Heart left ventricle (tissue), 16 donors: ENCODE data around the gene PDE7B. TPM values are rescaled to one million over a fixed set of nuclear protein-coding genes. Genes with fewer than 3 reads are reported as not detected.

Source experiments
- ATAC-seq, 4 donors: fragments of 200-7000 bp; cut with Tn5 transposase; one replicate each; pipeline ENCODE4 v1.9.1; 2020 to 2022; ENCODE audit warnings: moderate library complexity in 4 of 4, mild to moderate bottlenecking in 3 of 4, moderate number of reproducible peaks in 1 of 4
- DNase-seq, 5 donors: peaks; one replicate each; pipeline ENCODE4 v3.0.0-alpha.2; 2020
- H3K27ac ChIP-seq, 12 donors: fragments of 200-600 bp; sonication (generic) in 4 of 12; one replicate each; pipeline versions ENCODE4 v1.5.0 to v1.8.0; 2016 to 2022; ENCODE audit warnings: mild to moderate bottlenecking in 2 of 12
- H3K27me3 ChIP-seq, 9 donors: fragments of 200-600 bp; sonication (generic) in 2 of 9; one replicate each; pipeline versions ENCODE4 v1.5.1 to v1.8.0; 2016 to 2022; ENCODE audit warnings: mild to moderate bottlenecking in 3 of 9
- H3K36me3 ChIP-seq, 9 donors: fragments of 200-600 bp; sonication (generic) in 2 of 9; one replicate each; pipeline versions ENCODE4 v1.5.0 to v1.8.0; 2018 to 2022; ENCODE audit warnings: mild to moderate bottlenecking in 2 of 9
- H3K4me1 ChIP-seq, 12 donors: fragments of 200-600 bp; sonication (generic) in 4 of 12; one replicate each; pipeline versions ENCODE4 v1.5.0 to v1.8.0; 2016 to 2022; ENCODE audit warnings: mild to moderate bottlenecking in 3 of 12
- H3K4me3 ChIP-seq, 12 donors: fragments of 200-600 bp; sonication (generic) in 4 of 12; one replicate each; pipeline versions ENCODE4 v1.5.0 to v1.8.0; 2017 to 2022; ENCODE audit warnings: mild to moderate bottlenecking in 9 of 12, moderate library complexity in 4 of 12
- H3K9me3 ChIP-seq, 12 donors: fragments of 200-600 bp; sonication (generic) in 4 of 12; one replicate each; pipeline versions ENCODE4 v1.5.0 to v1.8.0; 2016 to 2022; ENCODE audit warnings: mild to moderate bottlenecking in 1 of 12
- CTCF ChIP-seq, 12 donors: fragments of 200-600 bp; sonication (generic) in 4 of 12; IDR thresholded peaks; one replicate each; pipeline versions ENCODE4 v1.5.0 to v1.8.0; 2018 to 2022; ENCODE audit warnings: antibody characterized with exemption in 12 of 12, mild to moderate bottlenecking in 5 of 12
- POLR2A ChIP-seq, 2 donors: fragments of 450-650 bp; IDR thresholded peaks; one replicate each; pipeline ENCODE4 v1.6.1; 2017; ENCODE audit warnings: antibody characterized with exemption in 2 of 2, mild to moderate bottlenecking in 2 of 2, moderate library complexity in 2 of 2
- WGBS, 4 donors: extraction: QIAGEN DNeasy Blood & Tissue Kit in 2 of 4; methylation state at CpG; one replicate each; pipeline versions ENCODE4 v1.1.5 to v1.1.7; 2013 to 2018; 5-methylcytosine and 5-hydroxymethylcytosine counted together
- intact Hi-C, 10 donors: fragments of 100-400 bp; cut with DNase I; formaldehyde crosslinking; loops; one replicate each; pipeline versions ENCODE4 v1.11.1 to v1.14.2; 2022
- polyA plus RNA-seq, 2 donors: library from polyadenylated mRNA; stranded (reverse); fragments of 200-250 nt; gene quantifications; one replicate each; pipeline ENCODE4 v1.2.3, GENCODE V29; 2013
- total RNA-seq, 9 donors: library from RNA; depleted of rRNA in 2 of 9; stranded (reverse); fragments of >200 nt in 2 of 9; fragmentation: NEBNext Ultra II Directional in 3 of 9; extraction: Animal tissue kit (Norgen Biotek cat#: 25700) in 3 of 9; gene quantifications; one replicate each; pipeline versions ENCODE4 v1.1.0 to v1.2.4, GENCODE V29; 2016 to 2023
- donor health status: ischemic (EF 13 %, LVEDD 7.1; RV severe dilation, severe dysfunction).
- donor health status: healthy with polysubstance abuse.
- donor health status: DM: no; HTN: yes; CAD: no.
- donor health status: DM: no; HTN: no; CAD: no.
- donor health status: ischemic (EF 25% LVEDD 6.9; RV normal size, moderate dysfunction).
- donor health status: ischemic (EF 25% LVEDD 5.7; RV mildly dilated, moderate dysfunction).
- donor health status: healthy.
- donor health status: DM: yes; HTN: yes; CAD: no.
- donor health status: ischemic (EF 35%, LVEDD 5.7; RV mildly dilated, moderate dysfunction).
- donor health status: nonischemic (EF 11% LVEDD 7.7; RV severe dilation, severe dysfunction).
- donor health status: DM: yes; HTN: yes; CAD: no.
- donor health status: PGD.
- donor health status: ischemic (EF 29% LVEDD 5.4; RV normal size, mild dysfunction).
- donor health status: nonischemic (EF 23%, LVEDD 6.1; RV moderate dilation, normal function).

The PDE7B gene
- total and polyA plus RNA-seq, 11 donors: 4.4 to 29.1 (median 9.0) TPM

- no peak for ATAC-seq
- H3K4me3 ChIP-seq: no peak overlapping the region
- DNase-seq: no peak
- TF ChIP-seq POLR2A (IDR thresholded peaks at IDR 0.05) (no peak), CTCF (IDR thresholded peaks at IDR 0.05) (no peak)
- H3K9me3 ChIP-seq: no peaks in the 10 kb centered on the region
- H3K27ac ChIP-seq: no peak overlapping the region
- no peaks in the 10 kb centered on the region for H3K27me3 ChIP-seq
- H3K4me1 ChIP-seq: peaks cover 0 to 11% (median 0%) of the 10 kb centered on the region in 12 donors
- H3K36me3 ChIP-seq: no peaks in the 10 kb centered on the region
- intact Hi-C loops: loop anchor here in 2 of 10 donors (10.0 kb wide), 2 partner anchors 283 to 397 kb away; no protein-coding TSS in a partner anchor
- WGBS, 4 donors: 86 to 92% (median 92%) methylated on average over 1 of the region's 1 CpG
These were observed 89.9 kb downstream of the PDE7B start for GRCh38 chr6:135941275-135942025.

- WGBS, 4 donors: 91 to 95% (median 93%) methylated on average over 6 of the region's 6 CpGs
- Histone ChIP-seq H3K9me3 (no peaks in the 10 kb centered on the region), H3K27ac (no peak overlapping the region), H3K36me3 (no peaks in the 10 kb centered on the region), H3K4me3 (no peak overlapping the region), H3K27me3 (no peaks in the 10 kb centered on the region), H3K4me1 (peaks cover 0 to 11% (median 0%) of the 10 kb centered on the region in 12 donors)
- intact Hi-C loops: loop anchor here in 2 of 10 donors (10.0 kb wide), 2 partner anchors 281 to 399 kb away; no protein-coding TSS in a partner anchor
- no peak for DNase-seq
- ATAC-seq: no peak
- no peak for TF ChIP-seq CTCF (IDR thresholded peaks at IDR 0.05)
These were observed 92.6 kb downstream of the PDE7B start for GRCh38 chr6:135944120-135944519.

DNA sequence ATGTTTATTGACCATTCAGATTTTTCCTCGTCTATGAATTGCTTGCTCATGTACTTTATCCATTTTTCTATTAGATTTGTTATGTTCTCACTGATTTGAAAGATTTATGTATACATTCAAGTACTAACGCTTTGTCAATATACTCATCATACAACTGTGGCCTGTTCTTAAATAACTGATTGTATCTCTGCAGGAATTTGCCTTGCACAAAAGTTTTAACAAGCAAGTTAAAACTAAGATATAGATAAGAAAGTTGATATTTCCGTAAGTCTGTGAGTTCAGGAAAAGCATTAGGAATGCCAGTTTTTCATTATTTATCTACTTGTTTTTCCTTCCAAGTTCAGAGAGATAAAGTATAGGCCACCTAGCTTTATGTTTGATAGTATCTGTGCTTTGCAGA lies 95.2 kb downstream of the PDE7B start:
- 82 to 89% (median 86%) methylated on average over 3 of the region's 3 CpGs for WGBS, 4 donors
- DNase-seq (no peak), ATAC-seq (no peak)
- peaks cover 0 to 6% (median 0%) of the 10 kb centered on the region in 12 donors for H3K4me1 ChIP-seq
- no peak overlapping the region for H3K4me3 ChIP-seq
- no peaks in the 10 kb centered on the region for H3K27me3 ChIP-seq
- intact Hi-C loops: loop anchor here in 2 of 10 donors (10.0 kb wide), 2 partner anchors 278 to 402 kb away; no protein-coding TSS in a partner anchor
- TF ChIP-seq CTCF (IDR thresholded peaks at IDR 0.05): no peak
- TF ChIP-seq POLR2A (IDR thresholded peaks at IDR 0.05): no peak
- peaks cover 0 to 8% (median 0%) of the 10 kb centered on the region in 9 donors for H3K36me3 ChIP-seq
- H3K27ac ChIP-seq: no peak overlapping the region
- no peaks in the 10 kb centered on the region for H3K9me3 ChIP-seq

- intact Hi-C loops: no loop called here
- ATAC-seq (no peak), DNase-seq (no peak)
- H3K36me3 ChIP-seq: peaks cover 0 to 8% (median 0%) of the 10 kb centered on the region in 9 donors
- no peak overlapping the region for H3K27ac ChIP-seq
- WGBS, 4 donors: 78 to 94% (median 88%) methylated on average over 7 of the region's 7 CpGs
- no peaks in the 10 kb centered on the region for H3K9me3 ChIP-seq
- no peak for TF ChIP-seq POLR2A (IDR thresholded peaks at IDR 0.05)
- TF ChIP-seq CTCF (IDR thresholded peaks at IDR 0.05): no peak
- no peaks in the 10 kb centered on the region for H3K27me3 ChIP-seq
- peaks cover 0 to 15% (median 0%) of the 10 kb centered on the region in 12 donors for H3K4me1 ChIP-seq
- no peak overlapping the region for H3K4me3 ChIP-seq
These were observed 99.2 kb downstream of the PDE7B start for GRCh38 chr6:135950669-135951068.
